Measurements from ENCODE around the gene COPZ1. TPM values are rescaled to one million over a fixed set of nuclear protein-coding genes. Genes with fewer than 3 reads are reported as not detected.

Gene COPZ1
- total RNA-seq, 1 experiment from 2014 or later: 104 TPM

GRCh38 chr12:54398218-54398617 lies 73.3 kb downstream of the COPZ1 start:
- no peak overlapping the region for H3T11ph ChIP-seq (ENCODE audit: low read length)
- Mint-ChIP-seq H3K4me3 (no peak overlapping the region), H3K27ac (no peak overlapping the region), H3K4me1 (peaks cover 8 to 13% of the 10 kb centered on the region in 2 experiments), H3K9me3 (no peaks in the 10 kb centered on the region), H3K36me3 (ENCODE audit: insufficient read depth in 1 of 3, low read depth in 3 of 3) (peaks cover 10 to 38% (median 34%) of the 10 kb centered on the region in 3 experiments), H3K27me3 (ENCODE audit: low read depth) (peaks cover 2% of the 10 kb centered on the region; the same call in 1 of the 2 replicates)
- no peaks in the 10 kb centered on the region for H4K20me1 ChIP-seq (ENCODE audit: control insufficient read depth, insufficient read depth, insufficient read length)
- no peaks in the 10 kb centered on the region for H3K23me2 ChIP-seq (ENCODE audit: insufficient read length, low read depth, low read length, poor library complexity, severe bottlenecking)
- H3K23ac ChIP-seq (ENCODE audit: insufficient read length, low read depth, low read length): no peak overlapping the region
- H3K14ac ChIP-seq (ENCODE audit: insufficient read depth, low read length): no peak overlapping the region
- no peak overlapping the region for H4K91ac ChIP-seq (ENCODE audit: insufficient read length, low read depth, low read length)
- H3K9me3 ChIP-seq (ENCODE audit: control insufficient read depth, low read depth, low read length): no peaks in the 10 kb centered on the region
- no peak overlapping the region for H4K8ac ChIP-seq (replicated peaks; ENCODE audit: insufficient read length, low read depth, low read length)
- WGBS (ENCODE audit: extremely low coverage, insufficient read length, low lambda C conversion rate): no CpG with 5 or more reads among the region's 2 CpGs
- no peak overlapping the region for H2BK12ac ChIP-seq (ENCODE audit: insufficient read length, low read depth, low read length)
- H2AFZ ChIP-seq (ENCODE audit: low read length): no peak overlapping the region
- H2BK15ac ChIP-seq (ENCODE audit: low read depth, low read length): no peak overlapping the region
- H4K5ac ChIP-seq (ENCODE audit: insufficient read length, low read depth, low read length): no peak overlapping the region
- H3K56ac ChIP-seq (ENCODE audit: insufficient read length, low read depth, low read length): no peak overlapping the region
- no peak overlapping the region for H2BK120ac ChIP-seq (ENCODE audit: low read depth, low read length, poor library complexity, severe bottlenecking)
- H3K4ac ChIP-seq (ENCODE audit: low read depth, low read length): no peak overlapping the region
- no peak overlapping the region for H2BK5ac ChIP-seq (ENCODE audit: insufficient read length, low read length)
- no peaks in the 10 kb centered on the region; the same call in 1 of the 2 replicates for H3K4me1 ChIP-seq (ENCODE audit: insufficient read depth, low read length)
- H3K27me3 ChIP-seq (ENCODE audit: insufficient read depth, low read length): no peaks in the 10 kb centered on the region
- H3K18ac ChIP-seq (ENCODE audit: insufficient read length, low read depth, low read length): no peak overlapping the region
- no peak overlapping the region for H2AK5ac ChIP-seq (ENCODE audit: insufficient read length, low read length)
- no peak overlapping the region for H3K4me2 ChIP-seq (ENCODE audit: insufficient read depth, insufficient read length, low read length)
- no peak for DNase-seq
- H2BK20ac ChIP-seq (ENCODE audit: low read depth, low read length, poor library complexity, severe bottlenecking): no peak overlapping the region
- TF ChIP-seq CTCF (conservative IDR thresholded peaks at IDR 0.05): no peak
- H3K9ac ChIP-seq (ENCODE audit: extremely low read depth, insufficient read length, low read length): no peak overlapping the region
- no peaks in the 10 kb centered on the region for H3K79me2 ChIP-seq (ENCODE audit: insufficient read depth, low read length)
- no peaks in the 10 kb centered on the region for H3K79me1 ChIP-seq (ENCODE audit: insufficient read depth, low read depth, low read length, poor library complexity, severe bottlenecking)
- no peak overlapping the region for H3K27ac ChIP-seq (ENCODE audit: insufficient read length, low read depth, low read length)

All from H9 (cell line).